Upper lobe of left lung (tissue), 4 donors: ENCODE results near the gene TLE3.

ENCODE experiments used
- POLR2A ChIP-seq, 4 donors: fragments of 450-650 bp; IDR thresholded peaks; one replicate each; pipeline ENCODE4 v1.5.1; 2016 to 2017; ENCODE audit warnings: antibody characterized with exemption in 4 of 4, mild to moderate bottlenecking in 2 of 4
- POLR2AphosphoS5 ChIP-seq, 2 donors: sonication (generic); formaldehyde crosslinking; IDR thresholded peaks; one replicate each; pipeline ENCODE4 v1.5.1; 2017; ENCODE audit warnings: antibody characterized with exemption in 2 of 2
- TF ChIP-seq, protein P1 (sequence below), 6 experiments: fragments of 450-650 bp in 4 of 6; fragments of 200-600 bp in 2 of 6; sonication (generic) in 2 of 6; IDR thresholded peaks; one replicate each; pipeline ENCODE4 v1.5.1; 2016 to 2019; ENCODE audit warnings: antibody characterized with exemption in 6 of 6

DNA sequence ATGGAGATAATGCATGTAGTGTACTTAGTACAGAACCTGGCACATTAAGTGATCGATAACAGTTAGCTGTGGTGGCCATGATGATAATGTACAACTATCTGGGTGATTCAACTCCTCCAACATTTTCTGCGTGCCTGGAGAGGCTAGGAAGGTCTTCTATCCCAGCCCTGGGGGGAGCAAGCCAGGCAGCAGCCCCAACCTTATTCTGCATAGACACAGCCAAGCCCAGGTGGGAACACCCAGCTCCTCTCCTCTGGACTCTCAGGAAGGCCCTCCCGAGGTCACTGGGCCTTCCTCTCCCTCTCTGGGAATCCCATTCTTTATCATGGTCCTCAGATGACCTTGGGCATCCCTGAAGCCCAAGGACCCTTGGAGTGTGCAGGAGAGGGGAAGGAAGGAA is 5.1 kb upstream of the TLE3 start:
- TF ChIP-seq POLR2A (IDR thresholded peaks at IDR 0.05) = no peak
- TF ChIP-seq, protein P1, sequence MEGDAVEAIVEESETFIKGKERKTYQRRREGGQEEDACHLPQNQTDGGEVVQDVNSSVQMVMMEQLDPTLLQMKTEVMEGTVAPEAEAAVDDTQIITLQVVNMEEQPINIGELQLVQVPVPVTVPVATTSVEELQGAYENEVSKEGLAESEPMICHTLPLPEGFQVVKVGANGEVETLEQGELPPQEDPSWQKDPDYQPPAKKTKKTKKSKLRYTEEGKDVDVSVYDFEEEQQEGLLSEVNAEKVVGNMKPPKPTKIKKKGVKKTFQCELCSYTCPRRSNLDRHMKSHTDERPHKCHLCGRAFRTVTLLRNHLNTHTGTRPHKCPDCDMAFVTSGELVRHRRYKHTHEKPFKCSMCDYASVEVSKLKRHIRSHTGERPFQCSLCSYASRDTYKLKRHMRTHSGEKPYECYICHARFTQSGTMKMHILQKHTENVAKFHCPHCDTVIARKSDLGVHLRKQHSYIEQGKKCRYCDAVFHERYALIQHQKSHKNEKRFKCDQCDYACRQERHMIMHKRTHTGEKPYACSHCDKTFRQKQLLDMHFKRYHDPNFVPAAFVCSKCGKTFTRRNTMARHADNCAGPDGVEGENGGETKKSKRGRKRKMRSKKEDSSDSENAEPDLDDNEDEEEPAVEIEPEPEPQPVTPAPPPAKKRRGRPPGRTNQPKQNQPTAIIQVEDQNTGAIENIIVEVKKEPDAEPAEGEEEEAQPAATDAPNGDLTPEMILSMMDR (IDR thresholded peaks at IDR 0.05) = no peak
- TF ChIP-seq POLR2AphosphoS5 (IDR thresholded peaks at IDR 0.05) = no peak
